ENCODE results near the gene PCNT.
"Not testable (repeated sequence)": the region's sequence is repeated elsewhere in the genome, so short reads cannot be mapped to it uniquely, and the experiment has no call there.

PCNT gene

GRCh38 chr21:46425041-46425440 is 101.1 kb downstream of the PCNT start:
- no peak for DNase-seq

GRCh38 chr21:46425571-46425970 is 101.6 kb downstream of the PCNT start:
- DNase-seq, result no peak

- DNase-seq, result no peak
Measured at GRCh38 chr21:46426313-46427046, 102.5 kb downstream of the PCNT start.

GRCh38 chr21:46427516-46427915 is 103.6 kb downstream of the PCNT start:
- no peak for DNase-seq

- DNase-seq, result no peak
Measured at GRCh38 chr21:46428286-46428685, 104.3 kb downstream of the PCNT start.

- no peak for DNase-seq
Measured at GRCh38 chr21:46428987-46429710, 105.2 kb downstream of the PCNT start.

- DNase-seq, result peak in 27 of 56 donors; percentile 9 to 77 (median 43)
Measured at GRCh38 chr21:46429754-46430681, 106.1 kb downstream of the PCNT start.

GRCh38 chr21:46431448-46431847 is 107.5 kb downstream of the PCNT start:
- no peak for DNase-seq

GRCh38 chr21:46431884-46432488 is 108.0 kb downstream of the PCNT start:
- DNase-seq, result peak in 30 of 56 donors; percentile 7 to 66 (median 36)

GRCh38 chr21:46433116-46433515 is 109.2 kb downstream of the PCNT start:
- not testable (repeated sequence) for DNase-seq

- DNase-seq, result peak in 5 of 56 donors; percentile 10 to 64 (median 35)
Measured at GRCh38 chr21:46434322-46434958, 110.5 kb downstream of the PCNT start.

GRCh38 chr21:46435786-46436227 is 111.9 kb downstream of the PCNT start:
- peak in 1 of 56 donors; percentile 36 for DNase-seq

GRCh38 chr21:46436621-46437020 is 112.7 kb downstream of the PCNT start:
- DNase-seq, result no peak

GRCh38 chr21:46437096-46437498 is 113.1 kb downstream of the PCNT start:
- DNase-seq, result no peak

GRCh38 chr21:46437511-46437910 is 113.6 kb downstream of the PCNT start:
- DNase-seq, result no peak

GRCh38 chr21:46438241-46438640 is 114.3 kb downstream of the PCNT start:
- DNase-seq, result no peak

- DNase-seq, result no peak
Measured at GRCh38 chr21:46439906-46440305, 116.0 kb downstream of the PCNT start.

GRCh38 chr21:46441331-46441730 is 117.4 kb downstream of the PCNT start:
- no peak for DNase-seq

- DNase-seq, result no peak
Measured at GRCh38 chr21:46441961-46442498, 118.1 kb downstream of the PCNT start.

GRCh38 chr21:46442938-46443337 is 119.0 kb downstream of the PCNT start:
- DNase-seq, result peak in 32 of 56 donors; percentile 6 to 87 (median 32)
